ENCODE data around the gene VAPB.

DNA sequence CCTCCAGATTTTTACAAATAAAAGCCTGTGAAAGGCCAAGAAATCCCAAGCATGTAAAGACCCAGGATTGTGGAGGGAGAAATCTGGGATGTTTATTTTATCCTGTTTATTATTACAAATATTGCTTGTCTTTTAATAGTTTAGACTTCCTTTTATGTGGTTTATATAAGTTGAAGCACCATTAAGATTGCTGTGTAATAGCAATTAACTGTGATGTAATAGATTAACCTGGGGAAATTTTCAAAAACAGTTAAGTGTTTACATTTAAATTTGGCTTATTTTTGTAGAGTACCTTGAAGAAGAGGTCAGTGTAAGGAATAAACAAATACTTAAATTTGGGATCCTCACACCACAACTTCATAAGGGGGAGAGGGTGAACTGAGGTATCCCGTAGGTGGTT, 27.0 kb downstream of the VAPB start:
- TF ChIP-seq, protein P1, sequence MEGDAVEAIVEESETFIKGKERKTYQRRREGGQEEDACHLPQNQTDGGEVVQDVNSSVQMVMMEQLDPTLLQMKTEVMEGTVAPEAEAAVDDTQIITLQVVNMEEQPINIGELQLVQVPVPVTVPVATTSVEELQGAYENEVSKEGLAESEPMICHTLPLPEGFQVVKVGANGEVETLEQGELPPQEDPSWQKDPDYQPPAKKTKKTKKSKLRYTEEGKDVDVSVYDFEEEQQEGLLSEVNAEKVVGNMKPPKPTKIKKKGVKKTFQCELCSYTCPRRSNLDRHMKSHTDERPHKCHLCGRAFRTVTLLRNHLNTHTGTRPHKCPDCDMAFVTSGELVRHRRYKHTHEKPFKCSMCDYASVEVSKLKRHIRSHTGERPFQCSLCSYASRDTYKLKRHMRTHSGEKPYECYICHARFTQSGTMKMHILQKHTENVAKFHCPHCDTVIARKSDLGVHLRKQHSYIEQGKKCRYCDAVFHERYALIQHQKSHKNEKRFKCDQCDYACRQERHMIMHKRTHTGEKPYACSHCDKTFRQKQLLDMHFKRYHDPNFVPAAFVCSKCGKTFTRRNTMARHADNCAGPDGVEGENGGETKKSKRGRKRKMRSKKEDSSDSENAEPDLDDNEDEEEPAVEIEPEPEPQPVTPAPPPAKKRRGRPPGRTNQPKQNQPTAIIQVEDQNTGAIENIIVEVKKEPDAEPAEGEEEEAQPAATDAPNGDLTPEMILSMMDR (IDR thresholded peaks at IDR 0.05): no peak
- TF ChIP-seq POLR2A (IDR thresholded peaks at IDR 0.05) (no peak), POLR2AphosphoS5 (IDR thresholded peaks at IDR 0.05) (no peak)
